H1 (cell line): Measurements from ENCODE around the gene NARS2. TPM values are rescaled to one million over a fixed set of nuclear protein-coding genes. Genes with fewer than 3 reads are reported as not detected.

Experiments
- GTF2F1 ChIP-seq: IDR thresholded peaks from 2 replicates; pipeline ENCODE4 v1.6.1; 2012; ENCODE audit warnings: low read depth, low read length, improper control_type of control experiment, borderline replicate concordance
- polyA plus RNA-seq, 7 experiments: library from polyadenylated mRNA; depleted of rRNA in 3 of 7; stranded (reverse) in 5 of 7; unstranded in 2 of 7; fragments of >200 nt in 5 of 7; fragments of 200-250 nt in 2 of 7; gene quantifications; 1 replicate in 5 of 7; 2 replicates in 1 of 7; 4 replicates in 1 of 7; pipeline versions ENCODE4 v1.2.1 to v1.2.3, GENCODE V29; 2011 to 2013; ENCODE audit warnings: missing spikeins in 2 of 7, mixed read lengths in 2 of 7
- total RNA-seq: library from RNA; stranded (reverse); fragmentation: NEBNext Ultra II Directional; extraction: Animal tissue kit (Norgen Biotek cat#: 25700); gene quantifications from 2 replicates; pipeline ENCODE4 v1.2.1, GENCODE V29; 2021

The NARS2 gene
- total and polyA plus RNA-seq, 2 of the 8 experiments (the other 6 are each of a cell fraction or from before 2014, with no cell fraction given) = 26.2 to 51.6 TPM

- TF ChIP-seq GTF2F1 = no peak
Observed at GRCh38 chr11:78557236-78557635, 17.4 kb downstream of the NARS2 start (continued).
